Activated CD4-positive, alpha-beta T cell treated with anti-CD3 and anti-CD28 coated beads, Interleukin-2, amount 50 U/mL, for 48 hours (primary cell): ENCODE data around the gene GRHL1.

ENCODE experiments used
- DNase-seq, 2 experiments: peaks; one replicate each; pipeline ENCODE4 v3.0.0-alpha.2; 2020

GRHL1 gene

DNA sequence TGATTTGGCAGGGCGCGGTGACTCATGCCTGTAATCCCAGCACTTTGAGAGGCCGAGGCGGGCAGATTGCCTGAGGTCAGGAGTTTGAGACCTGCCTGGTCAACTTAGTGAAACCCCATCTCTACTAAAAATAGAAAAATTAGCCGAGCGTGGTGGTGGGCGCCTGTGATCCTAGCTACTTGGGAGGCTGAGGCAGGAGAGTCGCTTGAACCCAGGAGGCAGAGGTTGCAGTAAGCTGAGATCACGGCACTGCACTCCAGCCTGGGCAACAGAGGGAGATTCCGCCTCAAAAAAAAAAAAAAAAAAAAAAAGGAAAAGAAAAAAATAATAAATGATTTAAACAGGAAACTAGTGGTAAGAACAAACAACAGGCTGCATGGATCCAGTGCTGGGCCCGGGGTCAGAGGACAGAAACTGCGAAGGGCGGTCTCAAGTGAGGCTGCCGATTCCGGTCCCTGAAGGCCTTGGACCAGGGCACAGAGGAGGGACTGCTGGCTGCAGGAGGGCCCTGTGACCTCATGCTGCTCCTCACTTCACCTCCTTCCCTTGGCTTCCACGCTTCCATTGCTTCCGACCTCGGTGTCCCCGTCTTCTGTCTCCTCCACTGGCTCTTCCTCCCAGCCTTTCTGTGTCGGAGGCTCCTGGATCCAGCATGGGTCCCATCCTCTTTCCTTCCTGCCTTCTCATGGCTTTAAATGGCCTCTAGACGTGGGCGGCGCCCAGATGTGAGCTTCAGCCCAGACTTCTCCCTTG lies 2.1 kb upstream of the GRHL1 start:
- DNase-seq = no peak

DNA sequence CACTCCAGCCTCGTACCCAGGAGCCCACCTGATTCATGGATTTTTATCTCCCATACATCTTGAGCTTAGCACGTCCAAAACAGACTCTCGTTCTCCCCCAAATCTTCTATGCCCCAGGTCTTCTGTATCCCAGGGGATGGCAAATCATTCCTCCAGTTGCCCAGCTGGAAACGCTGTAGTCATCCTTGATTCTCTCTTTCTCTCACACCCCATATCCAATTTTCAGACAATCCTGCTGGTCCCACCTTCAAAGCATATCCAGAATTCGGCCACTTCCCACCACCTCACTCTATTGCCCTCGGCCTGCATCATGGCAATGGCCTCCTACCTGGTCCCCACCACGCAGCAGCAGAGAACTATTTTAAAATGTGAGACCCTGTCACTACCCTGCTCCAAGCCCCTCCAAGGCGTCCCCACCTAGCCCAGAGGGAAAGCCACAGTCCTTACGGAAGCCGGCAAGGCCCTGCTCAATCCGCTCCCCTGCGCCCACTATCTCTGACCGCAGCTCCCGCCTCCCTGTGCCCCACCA lies 1.4 kb upstream of the GRHL1 start:
- DNase-seq = no peak

DNA sequence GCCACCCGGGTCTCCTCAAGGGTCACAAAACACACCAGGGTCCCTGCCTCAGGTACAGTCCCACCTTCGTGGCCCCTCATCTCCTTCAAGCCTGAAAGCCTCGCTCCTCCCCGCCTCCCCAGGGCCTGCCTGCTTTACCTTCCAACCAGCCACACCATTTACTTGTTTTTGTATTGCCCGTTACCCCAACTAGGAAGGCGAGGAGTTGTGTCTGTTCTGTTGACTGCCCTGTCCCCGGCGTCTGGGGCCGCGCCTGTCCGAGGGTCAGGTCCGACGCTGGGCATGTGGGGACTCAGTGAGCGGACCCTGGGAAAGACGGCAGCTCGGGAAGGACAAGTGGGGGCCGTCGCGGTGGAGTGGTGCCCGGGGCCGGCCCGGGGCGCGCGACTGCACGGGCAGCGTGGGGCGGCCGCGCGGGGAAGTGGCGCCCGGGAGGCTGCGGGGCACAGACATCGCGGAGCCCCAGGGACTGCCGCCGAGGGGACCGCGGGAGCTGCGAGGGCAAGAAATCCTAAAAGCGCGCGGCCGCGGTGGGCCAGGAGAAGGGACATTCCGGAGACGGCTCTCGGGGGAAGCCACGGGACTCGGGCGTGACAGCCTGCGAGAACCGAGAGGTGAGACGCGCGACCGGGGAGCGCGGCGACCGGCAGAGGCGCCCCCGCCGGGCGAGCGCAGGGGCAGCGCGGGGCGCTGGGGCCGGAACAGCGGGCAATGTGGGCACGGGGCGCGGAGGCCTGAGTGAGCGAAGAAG lies 797 bp upstream of the GRHL1 start:
- DNase-seq = peak; percentile 39 to 49

- no peak for DNase-seq
These were observed 296 bp upstream of the GRHL1 start for GRCh38 chr2:9951272-9951521.

DNA sequence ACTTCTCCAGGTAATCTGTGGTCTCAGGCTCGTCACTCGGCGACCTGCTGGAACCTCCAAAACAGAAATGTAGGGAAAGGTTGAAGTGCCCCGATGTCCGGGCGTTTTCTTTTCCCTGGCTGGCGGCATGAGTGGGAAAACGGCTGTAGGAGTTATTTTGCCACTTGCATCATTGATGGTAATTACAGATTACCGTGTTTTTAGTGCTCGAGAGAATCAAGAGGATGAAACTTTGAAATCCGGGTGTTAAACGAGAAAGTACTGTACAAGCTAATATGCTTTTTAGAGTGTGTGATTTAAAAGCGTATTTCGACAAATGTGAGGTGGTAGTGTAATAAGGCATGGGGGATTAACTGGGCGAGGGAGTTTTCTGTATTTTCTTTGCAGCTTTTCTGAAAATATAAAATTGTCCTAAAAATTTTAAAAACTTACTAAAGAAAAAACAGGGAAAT lies 819 bp downstream of the GRHL1 start:
- DNase-seq = no peak

- DNase-seq = no peak
These were observed 1.5 kb downstream of the GRHL1 start for GRCh38 chr2:9952856-9953503.

- no peak for DNase-seq
These were observed 2.6 kb downstream of the GRHL1 start for GRCh38 chr2:9954136-9954535.

DNA sequence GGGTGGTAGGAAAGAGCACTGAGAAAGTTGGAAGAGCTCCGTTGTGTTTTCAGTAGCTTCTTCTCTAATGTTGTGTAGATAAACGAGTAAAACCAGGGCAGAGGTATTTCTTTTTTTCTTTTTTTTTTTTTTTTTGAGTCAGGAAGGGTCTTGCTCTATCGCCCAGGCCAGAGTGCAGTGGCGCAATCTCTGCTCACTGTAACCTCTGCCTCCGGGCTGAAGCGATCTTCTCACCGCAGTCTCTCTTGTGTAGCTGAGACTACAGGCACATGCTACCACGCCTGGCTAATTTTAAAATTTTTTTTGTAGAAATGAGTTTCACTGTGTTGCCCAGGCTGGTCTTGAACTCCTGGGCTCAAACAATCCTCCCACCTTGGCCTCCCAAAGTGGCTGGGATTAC lies 6.6 kb downstream of the GRHL1 start:
- DNase-seq = no peak

GRCh38 chr2:9959262-9959661 lies 7.8 kb downstream of the GRHL1 start:
- DNase-seq = no peak

DNA sequence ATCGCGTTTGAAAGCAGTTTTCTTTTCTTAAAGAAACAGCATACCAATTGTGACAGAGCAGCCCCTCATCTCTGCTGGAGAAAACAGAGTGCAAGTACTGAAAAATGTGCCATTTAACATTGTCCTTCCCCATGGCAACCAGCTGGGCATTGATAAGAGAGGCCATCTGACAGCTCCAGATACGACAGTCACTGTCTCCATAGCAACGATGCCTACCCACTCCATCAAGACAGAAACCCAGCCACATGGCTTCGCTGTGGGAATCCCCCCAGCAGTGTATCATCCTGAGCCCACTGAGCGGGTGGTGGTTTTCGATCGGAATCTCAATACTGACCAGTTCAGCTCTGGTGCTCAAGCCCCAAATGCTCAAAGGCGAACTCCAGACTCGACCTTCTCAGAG lies 9.5 kb downstream of the GRHL1 start:
- DNase-seq = no peak

GRCh38 chr2:9964334-9964980 lies 13.0 kb downstream of the GRHL1 start:
- DNase-seq = no peak

- DNase-seq = no peak
These were observed 13.8 kb downstream of the GRHL1 start for GRCh38 chr2:9965119-9965822.

DNA sequence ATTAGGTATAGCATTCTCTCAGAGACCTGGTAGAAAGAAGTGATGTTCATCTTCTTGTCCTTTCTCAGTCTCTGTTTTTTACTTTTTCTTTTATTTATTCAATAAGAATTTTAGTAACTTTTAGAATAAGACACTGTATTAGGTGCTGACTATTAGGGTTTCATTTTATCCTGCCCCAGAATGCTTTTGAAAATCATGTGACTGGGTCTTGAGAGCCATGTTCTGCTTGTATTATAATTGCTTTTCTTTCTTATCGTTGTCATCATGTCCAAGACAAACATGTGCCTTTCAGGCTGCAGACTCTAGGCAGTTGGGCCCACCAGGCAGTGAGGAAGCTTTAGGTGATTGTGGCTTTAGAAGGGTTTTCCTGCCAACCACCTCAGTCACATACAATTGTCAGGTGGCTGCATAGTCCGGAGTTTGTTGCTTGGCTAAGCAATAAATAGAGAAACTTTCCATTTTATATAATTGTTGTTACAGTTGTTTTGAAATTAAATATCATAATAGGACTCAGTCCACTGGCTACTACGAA lies 15.1 kb downstream of the GRHL1 start:
- no peak for DNase-seq

DNA sequence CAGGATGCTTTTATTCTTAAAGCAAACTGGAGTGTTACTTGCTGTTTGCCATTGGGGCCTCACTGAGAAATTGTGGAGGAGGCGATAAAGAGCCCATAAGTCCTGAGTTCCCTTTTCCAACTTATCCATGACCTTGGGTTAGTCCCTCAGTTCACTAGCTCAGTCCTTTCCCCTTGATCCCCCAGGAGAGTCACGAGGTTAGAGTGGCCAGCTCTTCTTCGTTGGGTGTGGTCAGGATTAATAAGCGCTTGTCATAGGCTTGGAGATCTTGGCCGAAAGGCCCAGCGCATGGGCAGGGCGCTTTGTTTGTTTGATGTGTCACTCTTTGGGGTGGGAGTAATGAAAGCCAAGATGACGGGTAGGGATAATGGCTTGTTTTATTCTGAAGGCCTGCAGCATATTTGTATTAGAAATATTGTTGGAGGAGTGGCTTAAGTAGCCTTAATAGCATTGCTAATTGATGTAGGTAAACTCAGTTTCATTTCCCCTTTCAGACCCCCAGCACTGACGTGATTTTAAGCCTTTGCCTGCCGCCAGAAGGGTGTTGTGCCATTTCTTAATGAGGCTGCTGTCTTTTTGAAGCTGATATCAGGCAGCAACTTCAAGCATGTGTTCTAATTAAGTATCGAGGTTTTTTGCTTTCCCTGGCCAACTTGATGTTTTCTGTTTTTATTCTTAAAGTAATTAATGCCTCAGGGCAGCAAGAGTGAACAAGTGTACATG lies 15.7 kb downstream of the GRHL1 start:
- DNase-seq = no peak

DNA sequence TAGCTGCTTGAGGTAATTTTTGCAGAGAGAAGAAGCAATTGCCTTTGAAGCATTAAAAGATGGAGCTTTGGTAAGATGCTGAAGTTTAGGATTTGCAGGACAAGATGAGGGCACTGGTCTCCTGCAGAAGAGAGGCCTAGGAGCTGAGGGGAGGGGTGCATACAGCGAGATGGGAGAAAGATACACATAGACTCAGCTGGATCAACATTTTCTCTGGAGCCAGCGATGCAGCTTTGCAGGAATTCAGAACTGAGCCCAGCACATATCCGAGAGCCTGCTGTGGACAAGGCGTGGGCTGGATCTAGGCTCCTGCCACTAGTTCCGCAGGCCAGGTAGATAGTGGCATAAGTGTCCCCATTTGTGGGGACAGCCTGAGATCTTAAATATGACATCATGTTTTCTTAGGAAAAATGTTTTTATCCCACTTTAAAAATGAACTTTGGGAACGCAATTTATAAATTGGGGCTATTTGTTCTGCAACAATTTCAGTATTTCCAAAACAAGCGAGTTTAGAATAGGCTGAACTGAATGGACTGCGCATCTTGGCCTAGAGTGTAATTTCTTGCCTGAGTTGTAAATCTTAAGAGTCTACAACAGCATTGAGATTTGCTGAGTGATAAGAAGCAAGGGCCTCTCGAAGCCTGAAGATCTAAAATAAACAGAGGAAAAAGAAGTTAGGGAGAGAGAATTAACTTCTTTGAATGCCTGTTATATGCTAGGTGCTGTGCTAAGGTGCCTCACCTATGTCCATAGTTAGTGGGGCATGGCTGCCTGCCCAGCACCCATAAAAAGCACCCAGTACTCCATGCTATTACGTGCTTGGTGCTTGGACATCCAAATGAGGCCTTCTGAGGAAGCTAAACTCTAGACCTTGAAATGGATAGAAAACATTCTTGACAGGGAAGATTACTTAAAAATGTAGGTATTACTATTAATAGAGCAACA lies 17.3 kb downstream of the GRHL1 start:
- DNase-seq = no peak

DNA sequence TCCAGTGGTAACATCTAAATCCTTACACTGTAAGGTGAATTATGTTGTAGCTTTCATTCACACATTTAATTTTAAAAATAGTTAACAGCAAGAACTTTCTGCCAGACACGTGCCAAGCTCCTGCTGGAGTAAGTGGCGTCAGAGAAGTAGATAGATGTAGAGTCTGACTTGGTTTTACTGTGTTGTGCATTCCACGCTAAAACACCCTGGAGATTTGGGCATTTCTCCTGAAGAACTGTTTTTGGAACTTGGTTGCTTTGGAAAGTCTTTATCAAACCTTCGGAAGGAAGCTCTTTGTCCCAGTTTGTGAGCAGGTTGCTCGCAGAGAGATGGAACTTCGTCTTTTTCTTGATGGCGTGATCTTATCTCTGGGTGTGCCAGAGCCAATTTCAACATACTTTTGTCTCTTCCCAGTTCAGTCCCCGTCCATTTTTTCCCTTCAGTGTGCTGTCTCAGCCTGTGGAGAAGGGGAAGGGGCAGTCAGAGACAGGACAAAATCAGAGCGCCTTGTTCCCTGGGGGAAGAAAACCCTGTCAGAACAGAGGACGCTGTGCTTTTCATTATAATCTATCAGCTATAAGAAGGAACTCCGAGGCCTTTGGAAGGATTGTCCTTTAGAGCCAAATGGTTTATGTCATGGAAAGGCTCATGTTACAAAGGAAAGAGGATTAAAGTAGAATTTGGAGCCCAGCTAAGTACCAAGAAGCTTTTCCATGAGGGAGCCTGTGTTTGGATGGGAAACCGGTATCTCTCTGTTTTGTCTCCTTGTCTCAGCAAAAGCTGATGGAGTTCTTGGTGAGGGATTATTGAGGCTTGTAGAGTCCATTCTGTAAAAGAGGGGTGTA lies 18.9 kb downstream of the GRHL1 start:
- DNase-seq = no peak

DNA sequence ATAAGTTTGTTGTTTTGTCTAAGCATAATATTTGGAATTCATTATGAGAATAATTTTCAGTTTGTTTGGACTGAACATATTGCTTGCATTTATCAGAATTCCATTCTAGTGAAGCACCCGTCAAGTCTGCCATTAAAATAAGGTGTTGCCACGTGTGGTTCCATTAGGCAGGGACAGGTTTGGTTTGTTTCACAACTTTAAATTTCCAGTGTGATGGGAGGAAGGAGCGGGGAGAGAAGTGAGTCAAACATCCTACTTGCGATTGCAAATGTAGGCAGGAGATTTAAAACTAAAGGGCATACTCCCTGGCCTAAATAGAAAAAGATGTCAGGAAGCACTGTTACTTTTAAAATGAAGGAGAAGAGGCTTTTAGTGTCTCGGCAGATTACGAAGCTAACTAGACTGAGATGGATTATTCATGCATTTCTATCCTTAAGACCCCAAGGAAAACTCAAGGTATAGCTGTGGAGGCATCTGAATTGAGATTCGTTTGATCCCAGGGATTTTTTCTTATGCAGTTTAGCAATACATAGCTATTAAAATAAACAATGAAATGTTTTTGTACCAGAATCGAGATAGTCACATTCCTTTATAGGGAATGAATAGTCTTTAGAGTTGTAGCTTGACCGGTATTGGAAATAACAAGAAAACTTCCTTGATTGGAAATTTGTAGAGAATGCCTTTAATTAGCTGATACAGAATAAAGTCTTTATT lies 19.8 kb downstream of the GRHL1 start:
- no peak for DNase-seq

- DNase-seq = no peak
These were observed 20.4 kb downstream of the GRHL1 start for GRCh38 chr2:9971890-9972289.
